HG03135 (cell line): Measurements from ENCODE around the gene CFAP65.

Experiments
- ATAC-seq: cut with Tn5 transposase; IDR thresholded peaks from one replicate; pipeline ENCODE4 v1.9.1; 2021; ENCODE audit warnings: mild to moderate bottlenecking, moderate library complexity; ENCODE audit not compliant: unreplicated experiment

The CFAP65 gene

GRCh38 chr2:219032051-219032745 lies 9.1 kb downstream of the CFAP65 start:
- no peak for ATAC-seq

- ATAC-seq: no peak
Observed at GRCh38 chr2:219031005-219031738, 10.1 kb downstream of the CFAP65 start.

- ATAC-seq: no peak
Observed at GRCh38 chr2:219030177-219030940, 11.0 kb downstream of the CFAP65 start.

- ATAC-seq: peak; percentile 76
Observed at GRCh38 chr2:219029829-219030165, 11.5 kb downstream of the CFAP65 start.

GRCh38 chr2:219028996-219029828 lies 12.1 kb downstream of the CFAP65 start:
- no peak for ATAC-seq

- no peak for ATAC-seq
Observed at GRCh38 chr2:219028141-219028540, 13.2 kb downstream of the CFAP65 start.

- no peak for ATAC-seq
Observed at GRCh38 chr2:219027511-219028055, 13.7 kb downstream of the CFAP65 start.

- ATAC-seq: no peak
Observed at GRCh38 chr2:219026946-219027345, 14.4 kb downstream of the CFAP65 start.

- ATAC-seq: no peak
Observed at GRCh38 chr2:219025637-219026585, 15.4 kb downstream of the CFAP65 start.

- ATAC-seq: no peak
Observed at GRCh38 chr2:219024059-219024458, 17.3 kb downstream of the CFAP65 start.

- ATAC-seq: no peak
Observed at GRCh38 chr2:219023045-219023605, 18.2 kb downstream of the CFAP65 start.

GRCh38 chr2:219022616-219023015 lies 18.7 kb downstream of the CFAP65 start:
- no peak for ATAC-seq

GRCh38 chr2:219022041-219022440 lies 19.3 kb downstream of the CFAP65 start:
- ATAC-seq: no peak

- no peak for ATAC-seq
Observed at GRCh38 chr2:219021591-219021990, 19.7 kb downstream of the CFAP65 start.

- no peak for ATAC-seq
Observed at GRCh38 chr2:219020604-219021365, 20.5 kb downstream of the CFAP65 start.

GRCh38 chr2:219019436-219019835 lies 21.9 kb downstream of the CFAP65 start:
- no peak for ATAC-seq

- ATAC-seq: no peak
Observed at GRCh38 chr2:219018726-219019125, 22.6 kb downstream of the CFAP65 start.

GRCh38 chr2:219018286-219018685 lies 23.0 kb downstream of the CFAP65 start:
- no peak for ATAC-seq
